GM12865 (cell line): ENCODE measurements around the gene UBL7.

ENCODE experiments used
- DNase-seq: peaks from one replicate; pipeline ENCODE4 v3.0.0; 2010; ENCODE audit warnings: low read depth
- H3K4me3 ChIP-seq: 2 replicates; pipeline ENCODE4 v1.5.1; 2011; ENCODE audit warnings: mild to moderate bottlenecking, low read depth, low read length, control low read depth
- TF ChIP-seq, protein P1 (sequence below): IDR thresholded peaks from 2 replicates; pipeline ENCODE4 v1.5.1; 2011; ENCODE audit warnings: low read length, control low read depth, low read depth, inconsistent platforms; ENCODE audit not compliant: insufficient read depth; ENCODE audit errors: missing control alignments

Gene UBL7

GRCh38 chr15:74431116-74431515 lies 29.8 kb downstream of the UBL7 start:
- H3K4me3 ChIP-seq: peak overlapping the region; percentile 91
- TF ChIP-seq, protein P1, sequence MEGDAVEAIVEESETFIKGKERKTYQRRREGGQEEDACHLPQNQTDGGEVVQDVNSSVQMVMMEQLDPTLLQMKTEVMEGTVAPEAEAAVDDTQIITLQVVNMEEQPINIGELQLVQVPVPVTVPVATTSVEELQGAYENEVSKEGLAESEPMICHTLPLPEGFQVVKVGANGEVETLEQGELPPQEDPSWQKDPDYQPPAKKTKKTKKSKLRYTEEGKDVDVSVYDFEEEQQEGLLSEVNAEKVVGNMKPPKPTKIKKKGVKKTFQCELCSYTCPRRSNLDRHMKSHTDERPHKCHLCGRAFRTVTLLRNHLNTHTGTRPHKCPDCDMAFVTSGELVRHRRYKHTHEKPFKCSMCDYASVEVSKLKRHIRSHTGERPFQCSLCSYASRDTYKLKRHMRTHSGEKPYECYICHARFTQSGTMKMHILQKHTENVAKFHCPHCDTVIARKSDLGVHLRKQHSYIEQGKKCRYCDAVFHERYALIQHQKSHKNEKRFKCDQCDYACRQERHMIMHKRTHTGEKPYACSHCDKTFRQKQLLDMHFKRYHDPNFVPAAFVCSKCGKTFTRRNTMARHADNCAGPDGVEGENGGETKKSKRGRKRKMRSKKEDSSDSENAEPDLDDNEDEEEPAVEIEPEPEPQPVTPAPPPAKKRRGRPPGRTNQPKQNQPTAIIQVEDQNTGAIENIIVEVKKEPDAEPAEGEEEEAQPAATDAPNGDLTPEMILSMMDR: no peak

DNA sequence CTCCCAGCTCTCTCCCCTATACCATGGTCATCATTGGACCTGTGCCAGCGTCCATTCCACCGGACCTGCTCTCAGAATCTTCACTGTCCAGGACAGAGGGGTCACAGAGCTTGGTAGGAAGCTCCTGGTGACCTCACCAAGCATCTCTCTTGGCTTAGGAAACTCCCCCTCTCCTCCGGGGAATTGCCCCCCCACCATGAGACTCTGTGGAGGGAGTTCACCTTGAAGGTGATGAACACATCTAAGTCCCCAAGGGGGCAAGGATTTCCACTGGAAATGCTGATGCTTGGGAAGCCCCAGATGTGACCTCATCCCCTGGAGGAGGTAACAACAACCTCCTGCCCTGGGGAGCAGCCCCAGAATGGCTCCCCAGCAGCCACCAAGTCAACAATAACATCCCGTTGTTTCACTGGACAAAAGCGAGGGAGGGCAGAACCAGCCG lies 30.4 kb downstream of the UBL7 start:
- peak; percentile 51 for DNase-seq
- TF ChIP-seq, protein P1: no peak
- H3K4me3 ChIP-seq: peak overlapping the region; percentile 91

More at GRCh38 chr15:74431116-74431515, 29.8 kb downstream of the UBL7 start:
- no peak for DNase-seq

DNA sequence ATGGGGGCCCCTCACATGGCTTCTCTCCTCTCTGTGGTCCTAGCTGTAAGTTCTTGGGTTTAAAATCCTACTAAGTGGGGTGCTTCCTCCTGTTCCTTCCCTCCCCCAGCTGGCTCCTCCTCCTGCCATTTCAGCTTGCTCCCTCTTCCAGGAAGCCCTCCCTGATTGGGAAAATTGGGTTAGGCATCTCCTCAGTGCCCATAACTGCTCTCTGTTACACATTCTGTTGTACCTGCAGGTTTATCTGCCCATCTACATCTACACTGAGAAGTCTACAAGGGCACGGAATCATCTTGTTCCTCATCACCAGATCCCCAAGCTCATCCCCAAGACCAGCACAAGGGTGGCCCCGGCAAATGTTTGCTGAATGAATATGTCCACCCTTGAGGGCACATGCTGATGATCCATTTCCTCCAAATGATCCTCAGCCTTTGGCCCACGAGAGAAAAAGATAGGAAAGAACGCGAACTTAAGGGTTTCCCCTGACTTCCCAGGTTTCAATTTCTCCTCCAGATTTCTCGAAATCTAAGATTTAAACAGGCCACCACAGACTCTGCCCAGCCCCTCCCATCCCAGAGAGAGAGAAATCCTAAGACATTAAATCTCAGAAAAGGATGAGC lies 31.1 kb downstream of the UBL7 start:
- TF ChIP-seq, protein P1: no peak
- DNase-seq: no peak
- peak overlapping the region; percentile 91 for H3K4me3 ChIP-seq

DNA sequence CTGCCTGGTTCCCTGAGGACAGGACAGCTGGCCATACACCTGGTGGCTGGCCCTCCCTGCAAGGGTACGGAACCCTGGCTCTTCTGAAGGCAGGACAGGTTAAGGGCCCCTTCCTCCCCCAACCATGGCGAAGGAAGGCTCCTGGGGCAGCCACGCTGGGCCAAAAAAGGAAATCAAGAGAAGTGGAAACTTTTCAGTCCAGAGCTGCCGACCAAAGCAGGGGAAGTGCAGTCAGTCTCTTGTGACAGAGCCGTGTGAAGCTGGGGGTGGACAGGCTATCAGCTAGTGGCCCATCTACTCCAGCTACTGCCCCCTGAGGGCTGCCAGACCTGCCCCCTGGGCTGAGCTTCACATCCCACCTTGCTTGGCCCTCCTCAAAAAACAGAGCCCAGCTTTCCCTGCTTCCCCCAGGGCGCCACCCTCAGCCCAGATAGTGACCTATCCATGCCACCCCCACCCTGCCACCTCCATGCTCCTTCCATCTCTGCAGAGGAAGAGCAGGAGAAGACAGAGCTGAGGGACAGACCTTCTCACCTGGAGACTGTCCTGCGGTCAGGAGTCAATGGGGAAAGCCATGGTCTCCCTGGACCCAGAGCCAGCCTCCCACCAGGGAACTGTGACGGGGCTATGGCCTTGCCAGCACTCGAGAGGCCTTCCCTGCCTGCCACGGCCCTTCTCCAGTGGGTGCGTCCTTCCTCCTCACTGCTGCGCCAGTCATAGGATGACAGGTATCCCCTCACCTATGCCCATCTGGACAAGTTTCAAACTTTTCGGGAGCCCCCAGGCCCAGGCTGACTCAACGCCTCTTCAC lies 31.8 kb downstream of the UBL7 start:
- no peak for DNase-seq
- TF ChIP-seq, protein P1: no peak
- peak overlapping the region; percentile 91 for H3K4me3 ChIP-seq

- peak overlapping the region; percentile 91 for H3K4me3 ChIP-seq
- TF ChIP-seq, protein P1: no peak
- DNase-seq: peak; percentile 57
Observed at GRCh38 chr15:74428442-74428787, 32.5 kb downstream of the UBL7 start.

GRCh38 chr15:74427607-74428441 lies 33.1 kb downstream of the UBL7 start:
- DNase-seq: no peak
- TF ChIP-seq, protein P1: no peak
- peak overlapping the region; percentile 32 for H3K4me3 ChIP-seq
